GM10248 (cell line): Measurements from ENCODE around the gene MALAT1.

Source experiments
- CTCF ChIA-PET: fragments of 300-600 bp; sonication (Branson Sonifier 250); formaldehyde crosslinking; extraction: SDS; loops from one replicate; lab custom pipeline; 2021; ENCODE audit warnings: antibody characterized with exemption; lab: Yijun Ruan, JAX
- POLR2A ChIA-PET: fragments of 350-650 bp; sonication (Branson Sonifier 250); formaldehyde crosslinking; extraction: SDS; loops from one replicate; lab custom pipeline; 2020; ENCODE audit warnings: antibody characterized with exemption; lab: Yijun Ruan, JAX
- DNase-seq: peaks from one replicate; pipeline ENCODE4 v3.0.0; 2012; ENCODE audit errors: extremely low spot score
- CTCF ChIP-seq: IDR thresholded peaks from 2 replicates; pipeline ENCODE4 v1.5.1; 2012; ENCODE audit warnings: mild to moderate bottlenecking, low read depth; ENCODE audit errors: extremely low read depth, missing control alignments, control extremely low read depth

MALAT1 gene

GRCh38 chr11:65532388-65533064 lies 33.7 kb downstream of the MALAT1 start:
- no peak for TF ChIP-seq CTCF
- no peak for DNase-seq
- ChIA-PET POLR2A (interaction anchor here (0.6 to 0.7 kb wide), 2 partner anchors 8 to 12 kb away, joined by 6 to 7 read pairs; no protein-coding TSS in a partner anchor), CTCF (interaction anchor here (1.7 kb wide), 1 partner anchor 9 kb away, joined by 5 read pairs; no protein-coding TSS in a partner anchor)

- POLR2A ChIA-PET, result no interaction called here
Observed at GRCh38 chr11:65535102-65535501, 36.3 kb downstream of the MALAT1 start.

GRCh38 chr11:65536412-65537295 lies 37.8 kb downstream of the MALAT1 start:
- POLR2A ChIA-PET, result interaction anchor here (0.5 to 1.6 kb wide), 2 partner anchors 12 to 207 kb away, joined by 4 to 5 read pairs; partner anchors contain the start of gene SCYL1
- CTCF ChIA-PET, result interaction anchor here (1.0 to 2.6 kb wide), 4 partner anchors 27 to 57 kb away, joined by 3 to 6 read pairs (median 5); partner anchors contain the start of gene EHBP1L1
- no peak for DNase-seq
- TF ChIP-seq CTCF, result no peak

More at GRCh38 chr11:65535102-65535501, 36.3 kb downstream of the MALAT1 start:
- CTCF ChIA-PET, result no interaction called here
- no peak for TF ChIP-seq CTCF
- DNase-seq, result no peak

GRCh38 chr11:65537296-65537597 lies 38.4 kb downstream of the MALAT1 start:
- ChIA-PET CTCF (interaction anchor here (1.0 to 2.6 kb wide), 3 partner anchors 27 to 51 kb away, joined by 3 to 5 read pairs (median 5); partner anchors contain the start of gene EHBP1L1), POLR2A (interaction anchor here (1.6 kb wide), 1 partner anchor 13 kb away, joined by 5 read pairs; the partner anchor contains the start of gene SCYL1)
- DNase-seq, result no peak
- no peak for TF ChIP-seq CTCF

GRCh38 chr11:65537620-65538231 lies 38.9 kb downstream of the MALAT1 start:
- TF ChIP-seq CTCF, result no peak
- ChIA-PET POLR2A (interaction anchor here (1.4 kb wide), 1 partner anchor 40 kb away, joined by 3 read pairs; no protein-coding TSS in a partner anchor), CTCF (interaction anchor here (2.6 kb wide), 1 partner anchor 39 kb away, joined by 5 read pairs; the partner anchor contains the start of gene EHBP1L1)
- DNase-seq, result no peak
